PC-9 (cell line): Measurements from ENCODE around the gene CCDC192.

Experiments used
- EZH2 ChIP-seq: fragments of 200-600 bp; sonication (generic); IDR thresholded peaks from 2 replicates; pipeline ENCODE4 v1.8.0; 2017; ENCODE audit warnings: antibody characterized with exemption, low read depth
- TF ChIP-seq, protein P1 (sequence below): fragments of 200-600 bp; sonication (generic); conservative IDR thresholded peaks from 2 replicates; pipeline ENCODE4 v1.6.1; 2017; ENCODE audit warnings: mixed run types, antibody characterized with exemption, mild to moderate bottlenecking, moderate library complexity

DNA sequence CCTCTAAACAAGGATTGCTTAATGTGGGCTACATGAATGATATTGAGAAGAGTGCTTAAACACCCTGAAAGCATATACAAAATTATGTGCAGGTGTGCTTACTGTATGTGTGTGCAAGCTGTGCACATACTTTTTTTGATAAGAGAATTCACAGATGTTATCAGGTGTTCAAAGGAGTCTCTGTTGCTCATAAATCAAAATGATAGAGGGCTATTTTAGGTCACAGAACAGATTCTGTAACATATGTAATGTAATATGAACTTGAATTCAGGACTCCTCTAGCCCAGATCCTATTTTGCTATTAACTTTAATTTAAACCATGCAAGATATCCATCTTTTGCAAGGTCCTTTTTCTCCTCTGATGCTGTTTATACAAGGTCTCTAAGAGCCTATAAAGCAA, 38.2 kb downstream of the CCDC192 start:
- no peak for TF ChIP-seq EZH2
- TF ChIP-seq, protein P1, sequence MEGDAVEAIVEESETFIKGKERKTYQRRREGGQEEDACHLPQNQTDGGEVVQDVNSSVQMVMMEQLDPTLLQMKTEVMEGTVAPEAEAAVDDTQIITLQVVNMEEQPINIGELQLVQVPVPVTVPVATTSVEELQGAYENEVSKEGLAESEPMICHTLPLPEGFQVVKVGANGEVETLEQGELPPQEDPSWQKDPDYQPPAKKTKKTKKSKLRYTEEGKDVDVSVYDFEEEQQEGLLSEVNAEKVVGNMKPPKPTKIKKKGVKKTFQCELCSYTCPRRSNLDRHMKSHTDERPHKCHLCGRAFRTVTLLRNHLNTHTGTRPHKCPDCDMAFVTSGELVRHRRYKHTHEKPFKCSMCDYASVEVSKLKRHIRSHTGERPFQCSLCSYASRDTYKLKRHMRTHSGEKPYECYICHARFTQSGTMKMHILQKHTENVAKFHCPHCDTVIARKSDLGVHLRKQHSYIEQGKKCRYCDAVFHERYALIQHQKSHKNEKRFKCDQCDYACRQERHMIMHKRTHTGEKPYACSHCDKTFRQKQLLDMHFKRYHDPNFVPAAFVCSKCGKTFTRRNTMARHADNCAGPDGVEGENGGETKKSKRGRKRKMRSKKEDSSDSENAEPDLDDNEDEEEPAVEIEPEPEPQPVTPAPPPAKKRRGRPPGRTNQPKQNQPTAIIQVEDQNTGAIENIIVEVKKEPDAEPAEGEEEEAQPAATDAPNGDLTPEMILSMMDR, result no peak
